Loucy (cell line): ENCODE results near the gene ZNF14.

Experiments
- CTCF ChIP-seq: fragments of 200-600 bp; sonication (generic); conservative IDR thresholded peaks from 2 replicates; pipeline ENCODE4 v1.5.1; 2014; ENCODE audit warnings: mild to moderate bottlenecking, antibody characterized with exemption, low read length
- EZH2phosphoT487 ChIP-seq: fragments of 200-600 bp; IDR thresholded peaks from 2 replicates; pipeline ENCODE4 v1.6.1; 2018; ENCODE audit warnings: antibody characterized with exemption, mild to moderate bottlenecking, moderate library complexity, borderline replicate concordance

DNA sequence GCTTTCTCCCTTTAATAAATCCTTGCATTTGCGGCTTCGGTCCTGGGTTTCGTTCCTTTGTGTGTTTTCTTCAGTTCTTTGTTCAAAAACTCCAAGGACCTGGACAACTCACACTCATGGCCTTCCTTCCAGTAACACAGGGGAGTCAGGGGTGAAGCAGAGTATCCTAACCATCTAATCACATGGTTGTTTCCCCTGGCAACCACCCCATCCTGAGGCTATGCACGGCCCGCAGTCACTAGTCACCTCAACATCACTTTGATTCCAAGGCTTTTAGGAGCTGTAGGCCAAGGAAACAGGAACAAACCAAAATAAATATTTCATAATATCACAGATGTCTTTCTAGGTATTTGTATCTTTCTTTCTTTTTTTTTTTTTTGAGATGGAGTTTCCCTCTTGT is 35.3 kb downstream of the ZNF14 start:
- TF ChIP-seq CTCF: no peak
- TF ChIP-seq EZH2phosphoT487: no peak
